A673 (cell line): Measurements from ENCODE around the gene A2M. TPM values are rescaled to one million over a fixed set of nuclear protein-coding genes. Genes with fewer than 3 reads are reported as not detected.

Experiments
- BruUV-seq: library from RNA; stranded (reverse); fragments of 400-500 nt; replicated peaks from 2 replicates; lab custom pipeline; 2021; lab: Mats Ljungman, UMichigan
- CTCF ChIA-PET: fragments of 300-600 bp; sonication (Branson Sonifier 250); formaldehyde crosslinking; loops from one replicate; lab custom pipeline; 2022; ENCODE audit warnings: antibody characterized with exemption; lab: Charles Lee
- POLR2A ChIA-PET: fragments of 300-600 bp; sonication (Branson Sonifier 250); formaldehyde crosslinking; loops from one replicate; lab custom pipeline; 2022; ENCODE audit warnings: antibody characterized with exemption; ENCODE audit not compliant: low non-redundant PET; lab: Charles Lee
- DNase-seq: peaks from one replicate; pipeline ENCODE4 v3.0.0-alpha.2; 2015; ENCODE audit warnings: low spot score
- H3K27ac ChIP-seq: fragments of 200-600 bp; sonication (generic); 2 replicates; pipeline ENCODE4 v1.5.1; 2016; ENCODE audit warnings: mixed run types, low read depth, mild to moderate bottlenecking, mixed read lengths, antibody characterized with exemption, low read length; ENCODE audit not compliant: poor library complexity, severe bottlenecking
- H3K27me3 ChIP-seq: fragments of 200-600 bp; sonication (generic); replicated peaks from 2 replicates; pipeline ENCODE4 v1.6.1; 2017; ENCODE audit warnings: mixed run types, low read depth, mild to moderate bottlenecking, mixed read lengths, antibody characterized with exemption, low read length; ENCODE audit not compliant: insufficient read depth, poor library complexity
- H3K36me3 ChIP-seq: fragments of 200-600 bp; sonication (generic); 2 replicates; pipeline ENCODE4 v1.6.1; 2016; ENCODE audit warnings: mixed run types, mild to moderate bottlenecking, mixed read lengths, antibody characterized with exemption, low read length; ENCODE audit not compliant: insufficient read depth, poor library complexity, severe bottlenecking
- H3K4me1 ChIP-seq: fragments of 200-600 bp; sonication (generic); 2 replicates; pipeline ENCODE4 v1.6.1; 2017; ENCODE audit warnings: mixed run types, mild to moderate bottlenecking, mixed read lengths, antibody characterized with exemption, low read length; ENCODE audit not compliant: insufficient read depth, poor library complexity, severe bottlenecking
- H3K4me3 ChIP-seq: fragments of 200-600 bp; sonication (generic); 2 replicates; pipeline ENCODE4 v1.5.1; 2016; ENCODE audit warnings: low read depth, mixed run types, mild to moderate bottlenecking, mixed read lengths, low read length; ENCODE audit not compliant: poor library complexity, severe bottlenecking
- H3K9me3 ChIP-seq: fragments of 200-600 bp; sonication (generic); 2 replicates; pipeline ENCODE4 v1.6.1; 2016; ENCODE audit warnings: mixed run types, low read depth, mild to moderate bottlenecking, mixed read lengths, antibody characterized with exemption, low read length; ENCODE audit not compliant: poor library complexity, severe bottlenecking
- CTCF ChIP-seq: fragments of 300-800, 200-600 bp; sonication (generic); conservative IDR thresholded peaks from 2 replicates; pipeline ENCODE4 v1.5.1; 2017; ENCODE audit warnings: low read depth, mild to moderate bottlenecking, antibody characterized with exemption, low read length, moderate library complexity, mixed read lengths
- EZH2 ChIP-seq: fragments of 200-600 bp; sonication (generic); IDR thresholded peaks from 2 replicates; pipeline ENCODE4 v1.6.1; 2017; ENCODE audit warnings: borderline replicate concordance, low read depth, mild to moderate bottlenecking, mixed read lengths, antibody characterized with exemption, low read length; ENCODE audit not compliant: poor library complexity, severe bottlenecking
- intact Hi-C: fragments of 100-400 bp; cut with micrococcal nuclease; formaldehyde crosslinking; loops from one replicate; pipeline ENCODE4 v1.10.0; 2022; ENCODE audit not compliant: unreplicated experiment
- total RNA-seq: library from RNA; stranded (reverse); gene quantifications from 2 replicates; pipeline ENCODE4 v1.2.3, GENCODE V29; 2021

Gene A2M
- total RNA-seq, 1 experiment from 2014 or later = 1.3 TPM

DNA sequence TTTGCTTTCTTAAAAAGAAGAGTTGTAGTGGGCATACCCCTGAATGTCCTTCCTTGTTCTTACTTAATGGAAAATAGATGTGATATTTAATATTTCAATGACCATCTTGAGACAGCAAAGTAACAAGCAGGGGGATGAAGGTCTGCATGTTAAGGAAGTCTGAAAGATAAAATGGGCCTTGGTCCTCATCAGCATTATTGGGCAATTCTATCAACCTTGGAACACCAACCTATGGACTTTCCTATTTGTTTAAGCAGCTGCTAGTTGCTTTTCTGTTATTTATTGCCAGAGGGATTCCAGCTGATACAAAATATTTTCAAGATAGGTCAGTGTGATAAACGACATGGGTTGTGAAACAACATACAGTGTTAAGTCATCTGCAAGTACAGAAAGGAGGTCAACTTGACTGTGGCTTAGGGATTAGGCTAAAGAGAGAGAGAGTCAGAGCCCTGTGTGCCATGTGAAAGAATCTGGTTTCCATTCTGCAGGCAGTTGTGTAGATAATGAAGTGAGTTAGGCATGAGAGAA, 16.4 kb upstream of the A2M start:
- intact Hi-C loops = no loop called here
- ChIA-PET POLR2A (no interaction called here), CTCF (no interaction called here)
- Histone ChIP-seq H3K4me3 (no peak overlapping the region), H3K36me3 (no peaks in the 10 kb centered on the region), H3K27ac (no peak overlapping the region), H3K9me3 (no peaks in the 10 kb centered on the region), H3K4me1 (no peaks in the 10 kb centered on the region), H3K27me3 (no peaks in the 10 kb centered on the region)
- no peak for DNase-seq
- no peak for TF ChIP-seq CTCF
- TF ChIP-seq EZH2 = no peak
- BruUV-seq = no TSS peak

DNA sequence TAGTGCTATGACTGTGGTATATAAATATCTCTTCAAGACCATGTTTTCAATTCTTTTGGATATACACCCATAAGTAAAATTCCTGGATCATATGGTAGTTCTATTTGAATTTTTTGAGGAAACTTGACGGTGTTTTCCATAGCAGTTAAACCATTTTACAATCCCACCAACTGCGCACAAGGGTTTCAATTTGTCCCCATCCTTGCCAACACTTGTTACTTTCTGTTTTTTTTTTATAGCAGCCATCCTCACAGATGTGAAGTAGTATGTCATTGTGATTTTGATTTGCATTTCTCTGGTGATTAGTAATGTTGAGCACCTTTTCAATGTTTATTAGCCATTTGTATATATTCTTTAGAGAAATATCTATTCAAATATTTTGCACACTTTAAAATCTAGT, 14.5 kb upstream of the A2M start:
- no peak overlapping the region for H3K4me3 ChIP-seq
- DNase-seq = no peak
- H3K36me3 ChIP-seq = no peaks in the 10 kb centered on the region
- H3K4me1 ChIP-seq = no peaks in the 10 kb centered on the region
- CTCF ChIA-PET = no interaction called here
- no peaks in the 10 kb centered on the region for H3K27me3 ChIP-seq
- H3K9me3 ChIP-seq = no peaks in the 10 kb centered on the region
- no TSS peak for BruUV-seq
- no peak overlapping the region for H3K27ac ChIP-seq
- POLR2A ChIA-PET = no interaction called here
- TF ChIP-seq EZH2 (no peak), CTCF (no peak)
- intact Hi-C loops = no loop called here

GRCh38 chr12:9127936-9128663, 12.4 kb upstream of the A2M start:
- no peaks in the 10 kb centered on the region for H3K4me1 ChIP-seq
- POLR2A ChIA-PET = no interaction called here
- CTCF ChIA-PET = no interaction called here
- no peaks in the 10 kb centered on the region for H3K9me3 ChIP-seq
- BruUV-seq = no TSS peak
- no peaks in the 10 kb centered on the region for H3K27me3 ChIP-seq
- TF ChIP-seq CTCF (no peak), EZH2 (no peak)
- no peak overlapping the region for H3K4me3 ChIP-seq
- no peak for DNase-seq
- no peaks in the 10 kb centered on the region for H3K36me3 ChIP-seq
- no peak overlapping the region for H3K27ac ChIP-seq
- intact Hi-C loops = no loop called here
